NCI-H748 treated with DMSO at 0.1 percent for 48 hours (cell line): ENCODE results near the gene C6orf132.
"Not testable (repeated sequence)": the region's sequence is repeated elsewhere in the genome, so short reads cannot be mapped to it uniquely, and the experiment has no call there.

Experiments
- DNase-seq: peaks from one replicate; lab custom pipeline; 2025; lab: John Stamatoyannopoulos, UW

Gene C6orf132

GRCh38 chr6:42162812-42163211, 20.4 kb upstream of the C6orf132 start:
- DNase-seq: no peak

- DNase-seq: no peak
Measured at GRCh38 chr6:42162384-42162783, 20.0 kb upstream of the C6orf132 start.

DNA sequence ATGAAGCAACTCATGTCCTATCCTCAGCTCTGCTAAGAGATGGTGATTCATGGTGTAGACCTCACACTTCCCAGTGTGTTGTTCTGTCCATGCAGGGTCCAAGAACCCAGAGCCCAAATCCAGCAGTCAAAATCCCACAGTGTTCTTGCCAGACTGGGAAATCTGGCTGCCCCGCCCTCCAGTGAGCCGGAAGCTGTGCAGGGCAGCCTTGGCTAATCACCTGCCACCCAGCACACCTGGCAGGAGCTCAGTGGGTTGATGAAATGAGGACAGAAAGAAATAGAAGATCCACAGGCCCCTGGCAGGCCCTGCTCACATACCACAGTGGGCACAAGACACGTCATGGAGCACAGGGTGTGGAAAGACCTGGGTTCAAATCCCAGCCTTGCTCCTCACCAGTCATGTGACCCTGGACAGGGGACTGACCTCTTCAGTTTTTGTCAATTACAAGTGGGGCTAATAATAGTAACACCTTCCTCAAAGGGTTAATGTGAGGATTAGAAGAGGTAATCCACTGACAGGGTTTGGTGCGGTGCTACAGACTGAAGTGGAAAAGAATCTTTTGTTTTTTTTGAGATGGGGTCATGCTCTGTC, 17.1 kb upstream of the C6orf132 start:
- no peak for DNase-seq

DNA sequence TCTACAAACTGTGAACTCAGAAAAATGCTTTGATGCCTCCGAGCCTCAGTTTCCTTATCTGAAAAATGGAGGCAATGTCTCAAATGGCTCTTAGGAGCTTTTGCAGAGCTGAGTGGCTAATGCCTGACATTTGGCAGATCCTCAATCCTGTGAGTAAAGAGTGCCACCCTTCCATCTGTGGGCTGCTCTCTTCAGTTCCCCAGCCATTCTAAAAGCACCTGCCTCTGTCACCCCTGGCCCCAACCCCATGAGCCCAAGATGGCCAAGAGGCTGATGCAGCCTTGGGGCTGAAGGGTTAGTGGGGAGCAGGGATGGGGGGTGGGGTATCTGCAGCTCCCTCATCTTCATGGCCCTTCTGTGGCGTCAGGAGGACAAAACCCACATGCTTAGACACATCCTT, 16.2 kb upstream of the C6orf132 start:
- DNase-seq: no peak

DNA sequence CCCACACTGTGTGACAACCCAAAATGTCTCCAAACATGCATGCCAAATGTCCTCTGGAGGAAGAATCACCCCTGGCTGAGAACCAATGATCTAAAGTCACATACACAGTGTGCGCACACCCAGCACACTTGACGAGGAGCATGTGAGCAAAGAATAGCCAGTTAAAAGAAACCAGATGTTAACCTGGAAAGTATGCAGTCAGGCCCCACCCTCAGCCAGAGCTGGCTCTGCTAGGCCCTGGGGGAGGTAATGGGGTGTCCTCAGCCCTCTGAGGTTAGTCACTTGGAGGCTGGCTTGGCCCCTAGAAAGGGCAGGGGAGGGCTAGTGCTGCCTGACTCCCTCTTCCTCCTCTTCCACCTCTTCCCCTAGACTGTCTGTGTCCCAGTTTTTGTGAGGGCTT, 15.6 kb upstream of the C6orf132 start:
- no peak for DNase-seq

DNA sequence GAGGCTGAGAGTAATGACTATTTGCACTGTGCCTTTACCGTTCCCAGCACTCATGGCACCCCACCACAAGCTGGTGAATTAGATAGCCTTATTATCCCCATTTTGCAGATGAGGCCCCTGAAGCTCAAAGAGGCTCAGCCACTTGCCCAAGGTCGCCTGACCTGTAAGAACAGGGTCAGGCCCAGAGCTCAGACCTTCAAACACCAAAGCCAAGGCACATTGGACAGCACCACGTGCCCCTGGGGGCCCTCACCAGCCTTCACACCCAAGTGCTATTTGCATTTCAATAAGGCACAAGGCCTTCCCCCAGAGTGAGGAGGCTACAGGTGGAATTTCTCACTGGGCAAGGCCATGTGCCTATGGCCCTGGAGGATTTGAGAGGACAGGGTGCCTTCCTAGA, 14.2 kb upstream of the C6orf132 start:
- no peak for DNase-seq

DNA sequence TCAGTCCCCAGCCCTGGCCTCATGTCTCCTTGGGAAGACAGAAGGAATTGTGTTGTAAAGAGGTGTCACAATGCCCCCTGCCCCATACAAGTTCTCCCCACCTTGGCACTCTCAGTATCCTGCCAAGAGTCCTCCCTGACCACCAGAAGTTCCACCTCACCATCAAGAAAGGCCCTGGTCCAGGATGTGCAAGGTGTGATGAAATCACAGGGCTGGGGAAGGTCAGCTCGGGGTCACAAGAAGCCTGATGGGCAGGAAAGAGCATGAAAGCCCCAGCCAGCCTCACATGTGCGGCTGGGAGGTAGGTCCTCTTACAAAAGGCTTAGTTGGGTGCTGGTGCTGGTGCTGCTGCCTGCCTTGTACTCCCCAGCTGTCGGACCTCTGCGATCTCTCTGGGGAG, 12.9 kb upstream of the C6orf132 start:
- DNase-seq: no peak

- no peak for DNase-seq
Measured at GRCh38 chr6:42154461-42155209, 12.2 kb upstream of the C6orf132 start.

DNA sequence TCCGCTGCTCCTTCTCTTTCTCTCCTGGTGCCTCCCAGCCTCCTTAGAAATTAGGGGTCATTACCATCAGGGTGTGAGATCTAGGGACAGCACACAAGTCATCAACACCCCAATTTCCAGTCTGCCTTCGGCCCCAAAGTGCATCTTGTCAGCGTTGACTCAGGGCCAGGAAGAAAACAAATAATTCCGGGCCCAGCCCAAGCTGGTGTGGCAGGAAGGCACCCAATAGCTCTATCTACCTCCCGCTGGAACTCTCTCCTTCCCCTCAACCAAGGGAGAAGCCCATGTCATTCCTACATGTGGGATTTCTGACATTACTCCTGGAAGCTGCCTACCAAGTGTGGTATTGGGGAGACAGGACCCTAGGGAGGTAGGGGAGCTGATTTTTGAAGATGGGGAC, 11.5 kb upstream of the C6orf132 start:
- no peak for DNase-seq

- DNase-seq: not testable (repeated sequence)
Measured at GRCh38 chr6:42152528-42153213, 10.3 kb upstream of the C6orf132 start.

DNA sequence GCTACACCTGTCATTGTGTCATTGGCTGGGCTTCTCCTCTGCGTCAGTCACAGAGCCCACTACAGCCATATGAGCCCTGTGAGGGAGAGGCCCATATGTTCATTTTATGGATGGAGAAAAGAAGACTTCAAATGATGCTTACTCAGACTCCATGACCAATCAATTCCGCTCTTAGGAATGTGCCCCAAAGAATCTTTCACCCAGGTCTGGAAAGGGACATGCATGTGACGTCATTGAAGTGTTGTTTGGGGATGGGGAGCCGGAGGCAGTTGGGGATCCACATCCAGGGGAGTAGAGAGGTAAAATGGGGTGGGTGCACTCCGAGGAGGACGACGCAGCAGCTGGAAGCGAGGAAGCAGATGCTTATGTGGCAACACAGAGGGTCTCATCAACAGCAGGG, 9.6 kb upstream of the C6orf132 start:
- no peak for DNase-seq

GRCh38 chr6:42150254-42150653, 7.8 kb upstream of the C6orf132 start:
- no peak for DNase-seq

GRCh38 chr6:42148058-42148457, 5.6 kb upstream of the C6orf132 start:
- DNase-seq: no peak

DNA sequence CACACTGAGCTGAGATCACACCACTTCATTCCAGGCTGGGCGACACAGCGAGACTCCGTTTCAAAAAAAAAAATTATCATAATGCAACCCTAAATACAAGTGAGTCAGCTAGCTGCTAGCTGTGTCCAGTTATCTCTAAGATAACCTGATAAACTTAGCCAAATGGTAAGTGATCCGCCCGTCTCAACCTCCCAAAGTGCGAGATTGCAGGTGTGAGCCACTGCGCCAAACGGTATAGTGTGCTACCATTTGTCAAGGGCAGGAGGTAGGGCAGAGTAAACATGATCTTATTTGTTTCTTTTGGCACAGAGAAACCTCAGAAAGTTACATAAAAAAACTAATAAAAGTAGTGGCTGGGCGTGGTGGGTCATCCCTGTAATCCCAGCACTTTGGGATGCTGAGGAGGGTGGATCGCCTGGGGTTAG, 4.7 kb upstream of the C6orf132 start:
- DNase-seq: no peak

GRCh38 chr6:42141603-42142117, 760 bp downstream of the C6orf132 start:
- DNase-seq: no peak

DNA sequence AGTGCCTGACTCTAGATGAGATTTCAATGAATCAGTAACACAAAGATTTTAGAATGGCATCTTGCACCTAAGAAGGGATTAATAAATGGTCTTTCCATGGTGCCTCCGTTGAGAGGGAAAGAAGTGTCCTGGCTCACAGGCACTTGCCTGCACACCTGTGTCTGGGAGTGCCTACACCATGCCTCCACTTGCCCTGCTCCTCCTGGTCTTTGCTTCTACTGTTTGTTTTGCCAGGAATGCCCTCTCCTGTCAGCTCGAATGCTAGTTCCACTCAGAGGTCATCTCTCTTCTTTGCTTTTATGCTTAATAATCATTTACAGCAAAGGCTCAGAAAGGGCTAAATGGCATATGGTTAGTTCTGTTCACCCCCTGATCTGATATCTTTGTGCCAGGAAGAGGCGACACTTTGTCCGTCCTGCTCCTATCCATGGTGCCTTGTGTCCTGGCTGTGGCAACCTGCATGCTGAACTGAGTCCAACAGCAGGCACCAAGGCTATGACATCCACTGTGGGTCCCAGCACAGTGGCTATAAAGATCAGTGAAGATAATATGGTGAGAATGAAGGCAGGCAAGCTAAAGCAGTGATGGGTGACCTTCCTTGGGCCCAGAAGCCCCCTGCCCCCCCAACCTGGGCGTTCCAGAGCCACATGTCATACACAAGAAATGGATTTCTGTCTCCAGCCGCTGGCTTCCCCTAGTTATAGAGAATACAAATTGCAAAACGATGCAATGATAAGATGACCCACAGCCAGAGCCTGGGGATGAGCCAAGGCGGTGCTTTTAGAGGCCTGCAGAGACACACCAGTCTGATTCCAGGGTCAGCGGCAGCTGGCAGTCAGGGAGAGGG, 1.4 kb downstream of the C6orf132 start:
- DNase-seq: no peak

DNA sequence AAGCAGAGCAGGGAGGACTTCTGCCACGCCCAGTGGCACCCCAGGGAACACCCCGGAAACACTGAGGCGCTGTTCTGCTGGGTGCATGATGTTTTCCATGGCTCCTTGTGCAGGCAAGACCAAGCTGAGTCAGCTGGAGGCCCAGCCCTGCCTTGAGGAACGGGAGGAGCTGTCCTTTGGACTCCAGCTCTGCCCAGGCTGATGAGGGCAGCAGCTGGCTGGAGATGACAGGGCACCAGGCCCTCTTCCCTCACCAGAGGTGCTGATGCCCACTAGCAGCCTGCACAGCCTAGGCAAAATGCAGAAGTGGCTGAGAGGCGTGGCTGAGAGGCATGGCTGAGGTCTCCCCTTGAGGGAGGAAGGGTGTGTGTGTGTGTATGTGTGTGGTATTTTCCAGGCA, 2.4 kb downstream of the C6orf132 start:
- DNase-seq: no peak

- DNase-seq: no peak
Measured at GRCh38 chr6:42138630-42139619, 3.5 kb downstream of the C6orf132 start.

DNA sequence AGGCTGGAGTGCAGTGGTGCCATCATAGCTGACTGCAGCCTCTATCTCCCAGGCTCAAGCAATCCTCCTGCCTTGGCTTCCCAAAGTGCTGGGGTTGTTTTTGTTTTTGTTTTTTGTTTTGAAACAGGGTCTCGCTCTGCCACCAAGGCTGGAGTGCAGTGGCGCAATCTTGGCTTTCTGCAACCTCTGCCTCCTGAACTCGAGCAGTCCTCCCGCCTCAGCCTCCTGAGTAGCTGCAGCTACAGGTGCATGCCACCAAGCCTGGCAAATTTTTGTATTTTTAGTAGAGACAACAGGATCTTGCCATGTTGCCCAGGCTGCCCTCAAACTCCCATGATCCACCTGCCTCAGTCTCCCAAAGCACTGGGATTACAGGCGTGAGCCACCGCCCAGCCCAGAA, 4.2 kb downstream of the C6orf132 start:
- DNase-seq: no peak

GRCh38 chr6:42137194-42137753, 5.1 kb downstream of the C6orf132 start:
- DNase-seq: no peak
